GM12878 (cell line): ENCODE measurements around the gene THSD4. TPM values are rescaled to one million over a fixed set of nuclear protein-coding genes. Genes with fewer than 3 reads are reported as not detected.
"Not testable (repeated sequence)": the region's sequence is repeated elsewhere in the genome, so short reads cannot be mapped to it uniquely, and the experiment has no call there.

Experiments used
- ATAC-seq: fragments of 200-7000 bp; cut with Tn5 transposase; 3 replicates; pipeline ENCODE4 v1.9.1; 2020; ENCODE audit warnings: mild to moderate bottlenecking, moderate library complexity
- BruUV-seq: library from RNA; stranded (reverse); fragments of 400-500 nt; replicated peaks from 2 replicates; lab custom pipeline; 2021; lab: Mats Ljungman, UMichigan
- CTCF ChIA-PET: fragments of 300-600 bp; sonication (Branson Sonifier 250); formaldehyde crosslinking; extraction: SDS; loops from one replicate; lab custom pipeline; 2021; ENCODE audit warnings: inconsistent platforms; lab: Yijun Ruan, JAX
- POLR2A ChIA-PET: fragments of 350-600 bp; formaldehyde crosslinking; extraction: SDS; loops from one replicate; lab custom pipeline; 2021; ENCODE audit warnings: inconsistent platforms; lab: Charles Lee
- RAD21 ChIA-PET: fragments of 300-600 bp; sonication (Branson Sonifier 250); formaldehyde crosslinking; loops from one replicate; lab custom pipeline; 2023; ENCODE audit warnings: antibody characterized with exemption; ENCODE audit not compliant: unreplicated experiment; lab: Charles Lee
- SMC1A ChIA-PET: fragments of 300-600 bp; sonication (Branson Sonifier 250); formaldehyde crosslinking; loops from one replicate; lab custom pipeline; 2023; ENCODE audit not compliant: unreplicated experiment, uncharacterized antibody; lab: Charles Lee
- DNase-seq: peaks from one replicate; pipeline ENCODE4 v3.0.0-alpha.2; 2011; ENCODE audit warnings: low read depth, low spot score
- FAIRE-seq: peaks from 3 replicates; lab custom pipeline; 2011; peaks lifted over from hg19 to GRCh38; lab: Jason Lieb, UNC
- H2AFZ ChIP-seq: 2 replicates; pipeline ENCODE4 v1.6.0; 2011; ENCODE audit warnings: low read depth, low read length, control low read depth; ENCODE audit not compliant: control insufficient read depth
- H3K27ac ChIP-seq: 2 replicates; pipeline ENCODE4 v1.5.1; 2011; ENCODE audit warnings: control low read depth; ENCODE audit not compliant: control insufficient read depth, insufficient read depth
- H3K27me3 ChIP-seq, 2 experiments: replicated peaks in 1 of 2; 2 replicates each; pipeline versions ENCODE4 v1.6.0 to v1.6.1; 2011; ENCODE audit warnings: low read length in 1 of 2; ENCODE audit not compliant: control insufficient read depth in 2 of 2, insufficient read depth in 2 of 2
- H3K36me3 ChIP-seq, 2 experiments: 2 replicates each; pipeline ENCODE4 v1.5.1; 2011; ENCODE audit warnings: low read length in 1 of 2; ENCODE audit not compliant: control insufficient read depth in 2 of 2, insufficient read depth in 2 of 2
- H3K4me1 ChIP-seq: 2 replicates; pipeline ENCODE4 v1.6.1; 2011; ENCODE audit warnings: mild to moderate bottlenecking, low read length, moderate library complexity, mixed read lengths; ENCODE audit not compliant: control insufficient read depth, insufficient read depth
- H3K4me2 ChIP-seq: 2 replicates; pipeline ENCODE4 v1.6.0; 2011; ENCODE audit warnings: control low read depth; ENCODE audit not compliant: control insufficient read depth, insufficient read depth
- H3K4me3 ChIP-seq: fragments of 200-600 bp; sonication (generic); 2 replicates; pipeline ENCODE4 v1.5.1; 2016
- H3K79me2 ChIP-seq: 2 replicates; pipeline ENCODE4 v1.6.0; 2011; ENCODE audit warnings: low read length; ENCODE audit not compliant: control insufficient read depth, insufficient read depth
- H3K9ac ChIP-seq: 2 replicates; pipeline ENCODE4 v1.8.0; 2011; ENCODE audit warnings: low read length, control low read depth, mixed read lengths; ENCODE audit not compliant: control insufficient read depth, insufficient read depth
- H3K9me3 ChIP-seq: replicated peaks from 3 replicates; pipeline ENCODE4 v1.5.1; 2011; ENCODE audit warnings: mild to moderate bottlenecking, low read length; ENCODE audit not compliant: control insufficient read depth, insufficient read depth
- H4K20me1 ChIP-seq: 2 replicates; pipeline ENCODE4 v1.6.0; 2011; ENCODE audit not compliant: control insufficient read depth, insufficient read depth
- CBFB ChIP-seq: IDR thresholded peaks from 2 replicates; pipeline ENCODE4 v1.6.1; 2016; ENCODE audit warnings: antibody characterized with exemption, low read depth
- CBX3 ChIP-seq: fragments of 200-600 bp; sonication (generic); IDR thresholded peaks from 2 replicates; pipeline ENCODE4 v1.6.1; 2016; ENCODE audit warnings: low read depth, borderline replicate concordance
- CBX5 ChIP-seq: sonication (generic); IDR thresholded peaks from 2 replicates; pipeline ENCODE4 v1.6.1; 2016; ENCODE audit warnings: low read depth, moderate library complexity, mild to moderate bottlenecking, inconsistent platforms
- GABPA ChIP-seq: IDR thresholded peaks from 2 replicates; pipeline ENCODE4 v1.6.1; 2014; ENCODE audit warnings: antibody characterized with exemption, low read depth, mild to moderate bottlenecking, inconsistent platforms
- GATAD2B ChIP-seq: fragments of 450-650 bp; conservative IDR thresholded peaks from 2 replicates; pipeline ENCODE4 v1.6.1; 2017; ENCODE audit warnings: low read depth, mild to moderate bottlenecking, moderate library complexity
- HDGF ChIP-seq: fragments of 450-650 bp; IDR thresholded peaks from 2 replicates; pipeline ENCODE4 v1.6.1; 2016; ENCODE audit warnings: antibody characterized with exemption
- POLR2AphosphoS2 ChIP-seq: IDR thresholded peaks from 2 replicates; pipeline ENCODE4 v1.6.1; 2011; ENCODE audit warnings: low read depth, mild to moderate bottlenecking, low read length, improper control_type of control experiment, moderate library complexity
- POU2F2 ChIP-seq: IDR thresholded peaks from 3 replicates; pipeline ENCODE4 v1.6.1; 2011; ENCODE audit warnings: low read depth, mild to moderate bottlenecking, low read length, borderline replicate concordance
- SIX5 ChIP-seq: IDR thresholded peaks from 2 replicates; pipeline ENCODE4 v1.6.1; 2011; ENCODE audit warnings: mild to moderate bottlenecking, low read depth, low read length, moderate library complexity; ENCODE audit not compliant: severe bottlenecking
- SUPT20H ChIP-seq: IDR thresholded peaks from 2 replicates; pipeline ENCODE4 v1.6.1; 2011; ENCODE audit warnings: low read depth, mild to moderate bottlenecking, low read length, moderate library complexity, borderline replicate concordance; ENCODE audit not compliant: control insufficient read depth
- YBX1 ChIP-seq: fragments of 450-650 bp; IDR thresholded peaks from 2 replicates; pipeline ENCODE4 v1.6.1; 2016; ENCODE audit warnings: antibody characterized with exemption
- WGBS: methylation state at CpG from one replicate; pipeline ENCODE4 v1.1.6; 2016; ENCODE audit warnings: low lambda C conversion rate; ENCODE audit not compliant: insufficient replicate concordance, insufficient coverage; ENCODE audit errors: missing lambda C conversion rate; 5-methylcytosine and 5-hydroxymethylcytosine counted together
- in situ Hi-C: fragments of 300-500 bp; cut with MboI; formaldehyde crosslinking; loops from 9 replicates; pipeline ENCODE4 v1.14.3; 2018; ENCODE audit warnings: mixed read lengths
- intact Hi-C: fragments of 100-400 bp; cut with micrococcal nuclease; formaldehyde crosslinking; loops from one replicate; pipeline ENCODE4 v1.14.2; 2022; ENCODE audit not compliant: unreplicated experiment
- polyA plus RNA-seq, 11 experiments: library from polyadenylated mRNA; depleted of rRNA in 4 of 11; unstranded in 6 of 11; stranded (reverse) in 5 of 11; fragments of >200 nt; fragmentation: Nextera tagmentation in 4 of 11; fragmentation: Illumina TruSeq in 1 of 11; extraction: Ambion mirVana in 4 of 11; extraction: Trizol in 1 of 11; gene quantifications; 1 replicate in 1 of 11; 2 replicates in 10 of 11; pipeline versions ENCODE4 v1.2.1 to v1.2.3, GENCODE V29; 2011 to 2016; ENCODE audit warnings: inconsistent platforms in 2 of 11, missing spikeins in 2 of 11, low read depth in 1 of 11
- total RNA-seq, 4 experiments: library from RNA; depleted of rRNA in 3 of 4; stranded (reverse); fragments of >200 nt in 3 of 4; fragmentation: Illumina TruSeq in 1 of 4; extraction: Trizol in 1 of 4; gene quantifications; 2 replicates each; pipeline versions ENCODE4 v1.2.1 to v1.2.3, GENCODE V29; 2013 to 2021
- TF ChIP-seq, protein P1 (sequence below): IDR thresholded peaks from 2 replicates; pipeline ENCODE4 v1.6.1; 2012; ENCODE audit warnings: mild to moderate bottlenecking, low read depth, low read length

THSD4 gene
- total and polyA plus RNA-seq, 10 of the 15 experiments (the other 5 are each of a cell fraction or from before 2014, with no cell fraction given), result 0.04 to 0.13 (median 0.05) TPM; not detected in 7

- H3K9ac ChIP-seq, in situ Hi-C loops, H3K79me2 ChIP-seq, H4K20me1 ChIP-seq, H3K27ac ChIP-seq, H3K4me2 ChIP-seq, intact Hi-C loops, RAD21 ChIA-PET, ATAC-seq, H3K4me1 ChIP-seq, FAIRE-seq, CTCF ChIA-PET, H3K27me3 ChIP-seq, POLR2A ChIA-PET, H3K9me3 ChIP-seq, H3K4me3 ChIP-seq, H2AFZ ChIP-seq, DNase-seq, SMC1A ChIA-PET, H3K36me3 ChIP-seq, BruUV-seq: not testable (repeated sequence)
- WGBS, result 54% methylated on average over 2 of the region's 3 CpGs
These were observed 286.5 kb downstream of the THSD4 start for GRCh38 chr15:71401728-71402127.

DNA sequence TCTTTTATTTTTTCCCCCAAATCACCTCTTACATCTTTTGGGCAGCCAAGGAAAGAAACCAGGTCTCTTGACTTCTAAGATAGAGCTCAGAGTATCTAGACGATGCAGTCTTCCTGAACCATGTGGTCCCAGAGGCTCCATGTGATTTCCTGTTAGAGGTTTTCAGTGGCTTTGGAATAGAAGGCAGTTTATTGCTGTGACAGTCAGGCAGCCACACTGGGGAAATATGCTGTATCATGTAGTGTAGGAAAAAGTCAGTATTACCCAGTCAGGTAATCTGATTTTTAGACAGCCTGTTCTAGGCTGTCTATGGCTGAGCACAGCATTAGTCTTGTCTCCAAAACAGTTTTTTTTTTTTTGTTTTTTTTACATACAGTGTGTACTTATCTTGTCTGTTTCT lies 294.3 kb downstream of the THSD4 start:
- Histone ChIP-seq H3K36me3 (no peaks in the 10 kb centered on the region), H3K79me2 (no peaks in the 10 kb centered on the region), H4K20me1 (no peaks in the 10 kb centered on the region), H3K9ac (no peak overlapping the region), H2AFZ (no peak overlapping the region), H3K4me3 (no peak overlapping the region), H3K27me3 (no peaks in the 10 kb centered on the region), H3K4me1 (no peaks in the 10 kb centered on the region), H3K9me3 (no peaks in the 10 kb centered on the region), H3K27ac (no peak overlapping the region), H3K4me2 (no peak overlapping the region)
- no peak for DNase-seq
- in situ Hi-C loops, result no loop called here
- intact Hi-C loops, result no loop called here
- ATAC-seq, result no peak
- CTCF ChIA-PET, result no interaction called here
- no peak for TF ChIP-seq POU2F2
- no peak for TF ChIP-seq HDGF
- TF ChIP-seq YBX1, result no peak
- no peak for TF ChIP-seq CBFB
- no peak for TF ChIP-seq POLR2AphosphoS2
- TF ChIP-seq, protein P1, sequence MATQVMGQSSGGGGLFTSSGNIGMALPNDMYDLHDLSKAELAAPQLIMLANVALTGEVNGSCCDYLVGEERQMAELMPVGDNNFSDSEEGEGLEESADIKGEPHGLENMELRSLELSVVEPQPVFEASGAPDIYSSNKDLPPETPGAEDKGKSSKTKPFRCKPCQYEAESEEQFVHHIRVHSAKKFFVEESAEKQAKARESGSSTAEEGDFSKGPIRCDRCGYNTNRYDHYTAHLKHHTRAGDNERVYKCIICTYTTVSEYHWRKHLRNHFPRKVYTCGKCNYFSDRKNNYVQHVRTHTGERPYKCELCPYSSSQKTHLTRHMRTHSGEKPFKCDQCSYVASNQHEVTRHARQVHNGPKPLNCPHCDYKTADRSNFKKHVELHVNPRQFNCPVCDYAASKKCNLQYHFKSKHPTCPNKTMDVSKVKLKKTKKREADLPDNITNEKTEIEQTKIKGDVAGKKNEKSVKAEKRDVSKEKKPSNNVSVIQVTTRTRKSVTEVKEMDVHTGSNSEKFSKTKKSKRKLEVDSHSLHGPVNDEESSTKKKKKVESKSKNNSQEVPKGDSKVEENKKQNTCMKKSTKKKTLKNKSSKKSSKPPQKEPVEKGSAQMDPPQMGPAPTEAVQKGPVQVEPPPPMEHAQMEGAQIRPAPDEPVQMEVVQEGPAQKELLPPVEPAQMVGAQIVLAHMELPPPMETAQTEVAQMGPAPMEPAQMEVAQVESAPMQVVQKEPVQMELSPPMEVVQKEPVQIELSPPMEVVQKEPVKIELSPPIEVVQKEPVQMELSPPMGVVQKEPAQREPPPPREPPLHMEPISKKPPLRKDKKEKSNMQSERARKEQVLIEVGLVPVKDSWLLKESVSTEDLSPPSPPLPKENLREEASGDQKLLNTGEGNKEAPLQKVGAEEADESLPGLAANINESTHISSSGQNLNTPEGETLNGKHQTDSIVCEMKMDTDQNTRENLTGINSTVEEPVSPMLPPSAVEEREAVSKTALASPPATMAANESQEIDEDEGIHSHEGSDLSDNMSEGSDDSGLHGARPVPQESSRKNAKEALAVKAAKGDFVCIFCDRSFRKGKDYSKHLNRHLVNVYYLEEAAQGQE, result no peak
- TF ChIP-seq SUPT20H, result no peak
- TF ChIP-seq GABPA, result no peak
- TF ChIP-seq SIX5, result no peak
- TF ChIP-seq CBX5, result no peak
- TF ChIP-seq CBX3, result no peak
- no peak for TF ChIP-seq GATAD2B
- no TSS peak for BruUV-seq
- SMC1A ChIA-PET, result no interaction called here
- RAD21 ChIA-PET, result no interaction called here
- FAIRE-seq, result no peak
- 0% methylated on average over 1 of the region's 1 CpG for WGBS
- POLR2A ChIA-PET, result no interaction called here
